MM.1S (cell line): ENCODE data around the gene VSIR.

Source experiments
- DNase-seq: peaks from one replicate; pipeline ENCODE4 v3.0.0-alpha.2; 2015
- H2AFZ ChIP-seq: fragments of 300-600 bp; sonication (generic); 2 replicates; pipeline ENCODE4 v1.6.0; 2016; ENCODE audit warnings: antibody characterized with exemption, low read length
- H3F3A ChIP-seq: fragments of 300-600 bp; sonication (generic); 2 replicates; pipeline ENCODE4 v1.6.1; 2016; ENCODE audit warnings: mild to moderate bottlenecking, antibody characterized with exemption, low read length, moderate library complexity, mixed read lengths; ENCODE audit not compliant: insufficient read depth
- H3K27ac ChIP-seq: fragments of 300-600 bp; sonication (generic); 2 replicates; pipeline ENCODE4 v1.5.1; 2016; ENCODE audit warnings: mild to moderate bottlenecking, low read length
- H3K27me3 ChIP-seq: fragments of 300-600 bp; sonication (generic); replicated peaks from 2 replicates; pipeline ENCODE4 v1.6.0; 2016; ENCODE audit warnings: low read length; ENCODE audit not compliant: insufficient read depth
- H3K36me3 ChIP-seq: fragments of 300-600 bp; sonication (generic); replicated peaks from 2 replicates; pipeline ENCODE4 v1.6.1; 2016; ENCODE audit warnings: mild to moderate bottlenecking, low read length, mixed read lengths; ENCODE audit not compliant: insufficient read depth
- H3K4me1 ChIP-seq: fragments of 300-600 bp; sonication (generic); 2 replicates; pipeline ENCODE4 v1.6.1; 2016; ENCODE audit warnings: low read length, mixed read lengths
- H3K4me2 ChIP-seq: fragments of 300-600 bp; sonication (generic); 2 replicates; pipeline ENCODE4 v1.6.0; 2016; ENCODE audit warnings: low read depth, low read length
- H3K4me3 ChIP-seq: fragments of 300-600 bp; sonication (generic); 2 replicates; pipeline ENCODE4 v1.5.1; 2016; ENCODE audit warnings: low read length, mixed read lengths
- H3K79me2 ChIP-seq: fragments of 300-600 bp; sonication (generic); 2 replicates; pipeline ENCODE4 v1.6.1; 2016; ENCODE audit warnings: mixed run types, low read length, mixed read lengths
- H3K9ac ChIP-seq: fragments of 300-600 bp; sonication (generic); 2 replicates; pipeline ENCODE4 v1.6.1; 2016; ENCODE audit warnings: low read length, mixed read lengths
- H3K9me2 ChIP-seq: fragments of 300-600 bp; sonication (generic); replicated peaks from 2 replicates; pipeline ENCODE4 v1.6.1; 2016; ENCODE audit warnings: mild to moderate bottlenecking, low read length, mixed read lengths; ENCODE audit not compliant: insufficient read depth
- H3K9me3 ChIP-seq: fragments of 300-600 bp; sonication (generic); replicated peaks from 2 replicates; pipeline ENCODE4 v1.6.1; 2016; ENCODE audit warnings: mild to moderate bottlenecking, low read length, mixed read lengths; ENCODE audit not compliant: insufficient read depth
- H4K20me1 ChIP-seq: fragments of 300-600 bp; sonication (generic); 2 replicates; pipeline ENCODE4 v1.6.1; 2016; ENCODE audit warnings: mild to moderate bottlenecking, low read length, moderate library complexity, mixed read lengths; ENCODE audit not compliant: insufficient read depth
- EZH2 ChIP-seq: fragments of 300-600 bp; sonication (generic); optimal IDR thresholded peaks from 2 replicates; pipeline ENCODE3; 2017; ENCODE audit warnings: low read depth, mild to moderate bottlenecking, antibody characterized with exemption, low read length, mixed read lengths
- EZH2phosphoT487 ChIP-seq: fragments of 300-600 bp; sonication (generic); IDR thresholded peaks from 2 replicates; pipeline ENCODE4 v1.6.1; 2018; ENCODE audit warnings: antibody characterized with exemption, low read length
- TF ChIP-seq, protein P1 (sequence below): fragments of 300-600 bp; sonication (generic); IDR thresholded peaks from 2 replicates; pipeline ENCODE4 v1.5.1; 2016; ENCODE audit warnings: antibody characterized with exemption, low read length, mixed read lengths

VSIR gene

DNA sequence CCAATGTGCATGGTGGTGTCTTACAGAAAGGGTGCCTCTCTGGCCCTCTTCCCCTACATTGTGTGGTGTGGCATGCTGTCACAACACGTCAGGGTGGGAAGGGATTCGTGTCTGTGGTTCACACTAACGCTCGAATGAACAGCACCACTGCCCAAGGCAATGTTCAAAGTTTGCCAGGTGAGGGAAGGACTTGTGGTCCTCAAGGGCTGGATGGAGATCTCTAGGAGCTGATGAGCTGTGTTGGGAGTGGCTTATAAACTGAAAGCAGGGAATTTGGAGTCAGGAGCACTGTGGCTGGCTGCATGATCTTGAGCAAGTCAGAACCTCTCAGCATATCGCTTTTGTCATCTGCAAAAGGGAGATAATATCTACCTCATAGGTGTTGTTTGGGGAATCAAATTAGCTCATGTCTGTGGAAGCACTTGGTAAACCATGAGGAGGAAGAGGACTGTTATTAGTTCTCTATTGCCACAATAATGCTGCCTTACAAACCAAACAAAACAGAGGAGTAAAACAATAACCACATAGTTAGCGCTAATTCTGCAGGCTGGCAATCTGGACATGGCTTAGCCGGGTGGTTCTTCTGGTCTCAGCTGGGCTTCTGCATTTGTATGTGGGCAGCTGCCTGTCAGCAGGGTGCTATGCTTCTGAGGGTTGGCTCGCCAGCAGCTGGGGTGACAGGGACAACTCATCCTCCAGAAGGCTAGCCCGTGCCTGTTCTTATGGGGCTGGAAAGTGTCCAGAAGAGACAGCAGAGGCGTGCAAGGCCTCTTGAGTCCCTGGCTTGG is 30.8 kb downstream of the VSIR start:
- H3K27ac ChIP-seq, result no peak overlapping the region

DNA sequence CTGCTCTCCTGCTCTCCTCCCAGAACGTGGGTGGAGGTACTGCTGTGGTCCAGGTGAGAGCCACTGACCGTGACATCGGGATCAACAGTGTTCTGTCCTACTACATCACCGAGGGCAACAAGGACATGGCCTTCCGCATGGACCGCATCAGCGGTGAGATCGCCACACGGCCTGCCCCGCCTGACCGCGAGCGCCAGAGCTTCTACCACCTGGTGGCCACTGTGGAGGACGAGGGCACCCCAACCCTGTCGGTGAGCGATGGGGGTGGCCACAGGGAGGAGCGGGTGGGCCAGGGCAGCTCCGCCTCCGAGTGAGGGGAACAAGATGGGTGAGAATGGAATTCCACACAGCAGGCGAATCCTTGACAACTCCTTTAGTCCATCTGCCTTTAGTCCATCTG is 31.6 kb downstream of the VSIR start:
- no peak for TF ChIP-seq EZH2
- TF ChIP-seq, protein P1, sequence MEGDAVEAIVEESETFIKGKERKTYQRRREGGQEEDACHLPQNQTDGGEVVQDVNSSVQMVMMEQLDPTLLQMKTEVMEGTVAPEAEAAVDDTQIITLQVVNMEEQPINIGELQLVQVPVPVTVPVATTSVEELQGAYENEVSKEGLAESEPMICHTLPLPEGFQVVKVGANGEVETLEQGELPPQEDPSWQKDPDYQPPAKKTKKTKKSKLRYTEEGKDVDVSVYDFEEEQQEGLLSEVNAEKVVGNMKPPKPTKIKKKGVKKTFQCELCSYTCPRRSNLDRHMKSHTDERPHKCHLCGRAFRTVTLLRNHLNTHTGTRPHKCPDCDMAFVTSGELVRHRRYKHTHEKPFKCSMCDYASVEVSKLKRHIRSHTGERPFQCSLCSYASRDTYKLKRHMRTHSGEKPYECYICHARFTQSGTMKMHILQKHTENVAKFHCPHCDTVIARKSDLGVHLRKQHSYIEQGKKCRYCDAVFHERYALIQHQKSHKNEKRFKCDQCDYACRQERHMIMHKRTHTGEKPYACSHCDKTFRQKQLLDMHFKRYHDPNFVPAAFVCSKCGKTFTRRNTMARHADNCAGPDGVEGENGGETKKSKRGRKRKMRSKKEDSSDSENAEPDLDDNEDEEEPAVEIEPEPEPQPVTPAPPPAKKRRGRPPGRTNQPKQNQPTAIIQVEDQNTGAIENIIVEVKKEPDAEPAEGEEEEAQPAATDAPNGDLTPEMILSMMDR, result no peak
- no peak for TF ChIP-seq EZH2phosphoT487
- no peak overlapping the region for H3K4me3 ChIP-seq
- no peaks in the 10 kb centered on the region for H3F3A ChIP-seq

More for the DNA sequence above, 30.8 kb downstream of the VSIR start:
- TF ChIP-seq, protein P1, result no peak
- TF ChIP-seq EZH2phosphoT487 (no peak), EZH2 (no peak)
- no peak overlapping the region for H2AFZ ChIP-seq
- no peaks in the 10 kb centered on the region for H3K79me2 ChIP-seq
- H3K27me3 ChIP-seq, result no peaks in the 10 kb centered on the region
- no peaks in the 10 kb centered on the region for H3K36me3 ChIP-seq
- H3K4me2 ChIP-seq, result no peak overlapping the region
- H3K4me1 ChIP-seq, result peaks cover 1% of the 10 kb centered on the region
- 0 out of 2 replicates have a peak, but pooled peaks cover under 1% of the 10 kb centered on the region for H3F3A ChIP-seq
- DNase-seq, result no peak
- no peak overlapping the region for H3K9ac ChIP-seq
- H3K9me2 ChIP-seq, result no peaks in the 10 kb centered on the region
- no peak overlapping the region for H3K4me3 ChIP-seq
- no peaks in the 10 kb centered on the region for H3K9me3 ChIP-seq
- H4K20me1 ChIP-seq, result no peaks in the 10 kb centered on the region

DNA sequence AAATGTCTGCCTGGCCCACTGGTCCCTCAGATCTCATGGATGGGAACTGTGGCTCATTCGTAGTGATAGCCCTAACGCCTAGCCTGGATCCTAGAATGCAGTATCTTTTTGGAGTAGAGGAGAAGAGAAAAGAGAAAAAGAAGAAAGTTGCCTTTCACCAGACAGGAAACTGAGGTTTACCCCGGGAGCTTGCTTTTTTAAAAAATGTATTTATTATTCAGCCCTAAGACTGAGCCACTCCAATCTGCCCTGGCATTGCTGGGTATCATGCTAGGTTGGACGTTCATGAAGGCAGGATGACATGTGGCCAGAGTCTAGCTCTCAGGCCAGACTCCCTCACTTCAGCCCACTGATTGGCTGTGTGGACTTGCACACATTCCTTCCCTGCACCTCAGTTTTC is 32.3 kb downstream of the VSIR start:
- Histone ChIP-seq H3F3A (no peaks in the 10 kb centered on the region), H3K4me2 (no peak overlapping the region), H4K20me1 (no peaks in the 10 kb centered on the region), H3K27ac (no peak overlapping the region), H3K27me3 (no peaks in the 10 kb centered on the region), H3K36me3 (no peaks in the 10 kb centered on the region), H2AFZ (no peak overlapping the region), H3K9me2 (no peaks in the 10 kb centered on the region), H3K4me1 (peaks cover 8% of the 10 kb centered on the region), H3K79me2 (no peaks in the 10 kb centered on the region), H3K4me3 (no peak overlapping the region), H3K9me3 (no peaks in the 10 kb centered on the region), H3K9ac (no peak overlapping the region)
- no peak for DNase-seq
- TF ChIP-seq, protein P1, result no peak
- no peak for TF ChIP-seq EZH2phosphoT487
- no peak for TF ChIP-seq EZH2

More for the DNA sequence above, 31.6 kb downstream of the VSIR start:
- Histone ChIP-seq H2AFZ (no peak overlapping the region), H4K20me1 (no peaks in the 10 kb centered on the region), H3K9ac (no peak overlapping the region), H3K9me3 (no peaks in the 10 kb centered on the region), H3K79me2 (no peaks in the 10 kb centered on the region), H3K4me1 (peaks cover 2% of the 10 kb centered on the region), H3K27ac (no peak overlapping the region), H3K4me2 (no peak overlapping the region), H3K27me3 (no peaks in the 10 kb centered on the region), H3K9me2 (no peaks in the 10 kb centered on the region), H3K36me3 (no peaks in the 10 kb centered on the region)
- DNase-seq, result no peak
